Adrenal gland (tissue), 12 donors: ENCODE measurements around the gene MDFI. TPM values are rescaled to one million over a fixed set of nuclear protein-coding genes. Genes with fewer than 3 reads are reported as not detected.

Experiments
- DNase-seq, 7 donors: peaks; one replicate each; pipeline ENCODE4 v3.0.0-alpha.2; 2019 to 2020
- H3K27ac ChIP-seq, 5 donors: fragments of 200-600 bp; sonication (generic) in 4 of 5; 1 replicate in 3 of 5; 2 replicates in 2 of 5; pipeline versions ENCODE4 v1.5.1 to v1.8.0; 2016 to 2020; ENCODE audit warnings: mild to moderate bottlenecking in 1 of 5
- H3K27me3 ChIP-seq: fragments of 200-600 bp; 2 replicates; pipeline ENCODE4 v1.8.0; 2021
- H3K36me3 ChIP-seq, 2 donors: fragments of 200-600 bp; replicated peaks in 1 of 2; 1 replicate in 1 of 2; 2 replicates in 1 of 2; pipeline versions ENCODE4 v1.5.1 to v1.8.0; 2018 to 2022
- H3K4me1 ChIP-seq, 2 donors: fragments of 200-600 bp; replicated peaks in 1 of 2; 1 replicate in 1 of 2; 2 replicates in 1 of 2; pipeline versions ENCODE4 v1.5.1 to v1.8.0; 2018 to 2021
- H3K4me3 ChIP-seq, 4 donors: fragments of 200-600 bp; sonication (generic) in 3 of 4; one replicate each; pipeline ENCODE4 v1.5.1; 2016 to 2018
- H3K9me3 ChIP-seq, 3 donors: fragments of 200-600 bp; sonication (generic) in 1 of 3; replicated peaks in 1 of 3; 1 replicate in 2 of 3; 2 replicates in 1 of 3; pipeline versions ENCODE4 v1.5.1 to v1.8.0; 2016 to 2021
- POLR2A ChIP-seq, 2 donors: fragments of 450-650 bp; IDR thresholded peaks; one replicate each; pipeline ENCODE4 v1.6.1; 2017; ENCODE audit warnings: antibody characterized with exemption in 2 of 2, mild to moderate bottlenecking in 2 of 2, moderate library complexity in 1 of 2
- WGBS, 4 donors: extraction: QIAGEN DNeasy Blood & Tissue Kit in 2 of 4; methylation state at CpG; one replicate each; pipeline versions ENCODE4 v1.1.5 to v1.1.7; 2013 to 2017; 5-methylcytosine and 5-hydroxymethylcytosine counted together
- intact Hi-C, 2 donors: fragments of 100-400 bp; cut with DNase I; formaldehyde crosslinking; loops; one replicate each; pipeline versions ENCODE4 v1.14.1 to v1.15.0; 2022 to 2023
- polyA plus RNA-seq, 3 donors: library from polyadenylated mRNA; stranded (reverse); fragments of 200-250 nt in 2 of 3; fragments of 350-450 nt in 1 of 3; fragmentation: Illumina TruSeq in 1 of 3; extraction: RNeasy Lipid Tissue Mini Kit (QIAGEN cat#74804) in 1 of 3; gene quantifications; one replicate each; pipeline ENCODE4 v1.2.3, GENCODE V29; 2013 to 2014
- total RNA-seq, 9 donors: library from RNA; depleted of rRNA in 4 of 9; stranded (reverse); fragments of >200 nt in 4 of 9; fragments of 120-200 nt in 1 of 9; fragmentation: NEBNext Ultra II Directional in 1 of 9; extraction: Animal tissue kit (Norgen Biotek cat#: 25700) in 1 of 9; gene quantifications; one replicate each; pipeline versions ENCODE4 v1.1.0 to v1.2.4, GENCODE V29; 2013 to 2023
- TF ChIP-seq, protein P1 (sequence below), 6 experiments: fragments of 450-650 bp in 4 of 6; fragments of 200-600 bp in 2 of 6; sonication (generic) in 1 of 6; IDR thresholded peaks; 1 replicate in 5 of 6; 2 replicates in 1 of 6; pipeline versions ENCODE4 v1.5.1 to v1.8.0; 2016 to 2021; ENCODE audit warnings: antibody characterized with exemption in 6 of 6, mild to moderate bottlenecking in 2 of 6, moderate library complexity in 1 of 6
- donor health status: healthy with polysubstance abuse.
- donor health status: Bipolar disorder and iron deficiency.
- donor health status: DM: yes; HTN: yes; CAD: no.
- donor health status: DM: no; HTN: no; CAD: no.
- donor health status: DM: no; HTN: no; CAD: no.
- donor health status: DM: yes; HTN: yes; CAD: no.

Gene MDFI
- total and polyA plus RNA-seq, 12 donors = 0.44 to 26.6 (median 11.7) TPM

DNA sequence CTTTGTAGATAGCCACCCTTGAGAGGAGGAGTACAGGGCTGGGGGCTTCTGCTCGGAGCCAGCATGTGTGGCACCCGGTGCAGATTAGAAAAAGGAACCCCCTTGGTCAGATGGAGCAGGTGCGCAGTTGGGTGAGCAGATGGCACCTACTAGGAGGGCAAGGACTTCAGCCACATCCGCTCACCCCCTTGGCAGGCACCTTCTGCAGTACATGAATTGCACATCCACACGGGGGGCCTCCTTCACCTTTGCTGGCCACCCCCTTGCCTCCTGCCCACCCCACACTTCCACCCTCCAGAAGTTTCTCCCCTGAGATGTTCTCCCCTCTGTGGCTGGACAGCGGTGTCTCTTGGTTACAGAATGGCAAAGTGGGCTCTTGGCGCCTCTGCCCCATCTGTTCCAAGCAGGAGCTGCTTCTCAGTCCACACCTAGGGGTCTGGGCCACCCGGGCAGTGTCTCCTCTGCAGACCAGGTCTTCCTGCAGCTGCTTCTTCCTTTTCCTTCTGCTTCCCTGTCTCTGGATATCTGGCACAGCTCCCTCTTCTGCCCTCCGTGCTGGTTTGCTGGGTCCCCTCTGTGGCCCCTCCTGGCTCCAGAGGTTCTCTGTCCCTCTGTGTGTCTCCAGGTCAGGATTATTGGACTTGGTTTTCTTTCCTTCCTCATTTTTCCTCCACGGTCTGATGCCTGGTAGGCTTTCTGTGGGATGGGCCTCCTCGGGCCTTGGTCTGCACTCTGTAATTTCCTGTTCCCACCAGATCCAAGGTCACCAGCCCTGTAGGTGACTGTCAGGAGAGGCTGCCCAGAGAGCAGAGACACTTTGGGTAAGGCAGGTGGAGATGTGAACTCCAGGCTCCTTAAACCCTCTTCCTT is 4.1 kb downstream of the MDFI start:
- DNase-seq = no peak
- H3K27ac ChIP-seq = no peak overlapping the region
- TF ChIP-seq, protein P1, sequence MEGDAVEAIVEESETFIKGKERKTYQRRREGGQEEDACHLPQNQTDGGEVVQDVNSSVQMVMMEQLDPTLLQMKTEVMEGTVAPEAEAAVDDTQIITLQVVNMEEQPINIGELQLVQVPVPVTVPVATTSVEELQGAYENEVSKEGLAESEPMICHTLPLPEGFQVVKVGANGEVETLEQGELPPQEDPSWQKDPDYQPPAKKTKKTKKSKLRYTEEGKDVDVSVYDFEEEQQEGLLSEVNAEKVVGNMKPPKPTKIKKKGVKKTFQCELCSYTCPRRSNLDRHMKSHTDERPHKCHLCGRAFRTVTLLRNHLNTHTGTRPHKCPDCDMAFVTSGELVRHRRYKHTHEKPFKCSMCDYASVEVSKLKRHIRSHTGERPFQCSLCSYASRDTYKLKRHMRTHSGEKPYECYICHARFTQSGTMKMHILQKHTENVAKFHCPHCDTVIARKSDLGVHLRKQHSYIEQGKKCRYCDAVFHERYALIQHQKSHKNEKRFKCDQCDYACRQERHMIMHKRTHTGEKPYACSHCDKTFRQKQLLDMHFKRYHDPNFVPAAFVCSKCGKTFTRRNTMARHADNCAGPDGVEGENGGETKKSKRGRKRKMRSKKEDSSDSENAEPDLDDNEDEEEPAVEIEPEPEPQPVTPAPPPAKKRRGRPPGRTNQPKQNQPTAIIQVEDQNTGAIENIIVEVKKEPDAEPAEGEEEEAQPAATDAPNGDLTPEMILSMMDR (IDR thresholded peaks at IDR 0.05) = no peak
- TF ChIP-seq POLR2A (IDR thresholded peaks at IDR 0.05) = no peak
- whole genome bisulfite sequencing, 4 donors = 68 to 81% (median 76%) methylated on average over 8 to 11 of the region's 11 CpGs
- intact Hi-C loops = no loop called here
- no peaks in the 10 kb centered on the region for H3K36me3 ChIP-seq
- H3K9me3 ChIP-seq = no peaks in the 10 kb centered on the region
- peaks cover 14% of the 10 kb centered on the region for H3K27me3 ChIP-seq
- no peak overlapping the region for H3K4me3 ChIP-seq
- peaks cover 0 to 13% of the 10 kb centered on the region in 2 donors for H3K4me1 ChIP-seq

- WGBS, 4 donors = 65 to 72% (median 68%) methylated on average over 4 to 10 of the region's 10 CpGs
- peaks cover 0 to 5% of the 10 kb centered on the region in 2 donors for H3K4me1 ChIP-seq
- intact Hi-C loops = no loop called here
Measured at GRCh38 chr6:41642960-41643898, 5.0 kb downstream of the MDFI start.

GRCh38 chr6:41643899-41644269 is 5.6 kb downstream of the MDFI start:
- Histone ChIP-seq H3K4me1 (no peaks in the 10 kb centered on the region), H3K4me3 (no peak overlapping the region), H3K27ac (no peak overlapping the region), H3K27me3 (no peaks in the 10 kb centered on the region), H3K9me3 (no peaks in the 10 kb centered on the region), H3K36me3 (no peaks in the 10 kb centered on the region)
- DNase-seq = no peak
- no peak for TF ChIP-seq POLR2A (IDR thresholded peaks at IDR 0.05)
- TF ChIP-seq, protein P1 (IDR thresholded peaks at IDR 0.05) = no peak
- WGBS, 4 donors = 85 to 100% (median 91%) methylated on average over 2 to 4 of the region's 4 CpGs
- intact Hi-C loops = no loop called here

More at GRCh38 chr6:41642960-41643898, 5.0 kb downstream of the MDFI start:
- Histone ChIP-seq H3K27me3 (peaks cover 5% of the 10 kb centered on the region), H3K27ac (no peak overlapping the region), H3K9me3 (no peaks in the 10 kb centered on the region), H3K4me3 (no peak overlapping the region), H3K36me3 (no peaks in the 10 kb centered on the region)
- TF ChIP-seq POLR2A (IDR thresholded peaks at IDR 0.05) = no peak
- TF ChIP-seq, protein P1 (IDR thresholded peaks at IDR 0.05) = no peak
- DNase-seq = no peak

- H3K9me3 ChIP-seq = no peaks in the 10 kb centered on the region
- no peaks in the 10 kb centered on the region for H3K4me1 ChIP-seq
- no peak overlapping the region for H3K4me3 ChIP-seq
- no peak overlapping the region for H3K27ac ChIP-seq
- H3K36me3 ChIP-seq = no peaks in the 10 kb centered on the region
- TF ChIP-seq, protein P1 (IDR thresholded peaks at IDR 0.05) = no peak
- TF ChIP-seq POLR2A (IDR thresholded peaks at IDR 0.05) = no peak
- 89 to 95% (median 91%) methylated on average over 3 to 4 of the region's 4 CpGs for WGBS, 4 donors
- no peak for DNase-seq
- intact Hi-C loops = no loop called here
- H3K27me3 ChIP-seq = no peaks in the 10 kb centered on the region
Measured at GRCh38 chr6:41644297-41644879, 6.1 kb downstream of the MDFI start.
